Small intestine (tissue), 7 donors: ENCODE results near the gene RNF150. TPM values are rescaled to one million over a fixed set of nuclear protein-coding genes. Genes with fewer than 3 reads are reported as not detected.

Source experiments
- DNase-seq, 2 donors: peaks; one replicate each; pipeline versions ENCODE4 v3.0.0 to v3.0.0-alpha.2; 2013
- FAIRE-seq: peaks from 2 replicates; lab custom pipeline; 2012; peaks lifted over from hg19 to GRCh38; lab: Jason Lieb, UNC
- H3K27ac ChIP-seq, 3 donors: one replicate each; pipeline ENCODE4 v1.5.1; 2013; ENCODE audit warnings: low read length in 2 of 3, mild to moderate bottlenecking in 2 of 3, control low read depth in 1 of 3, inconsistent platforms in 1 of 3, low read depth in 1 of 3, moderate library complexity in 1 of 3
- H3K27me3 ChIP-seq, 3 donors: one replicate each; pipeline ENCODE4 v1.6.1; 2013; ENCODE audit warnings: low read length in 3 of 3, inconsistent platforms in 1 of 3; ENCODE audit not compliant: control insufficient read depth in 3 of 3, insufficient read depth in 3 of 3
- H3K36me3 ChIP-seq, 3 donors: one replicate each; pipeline ENCODE4 v1.6.1; 2013; ENCODE audit warnings: low read length in 3 of 3, inconsistent platforms in 1 of 3, low read depth in 1 of 3, mild to moderate bottlenecking in 1 of 3, moderate library complexity in 1 of 3; ENCODE audit not compliant: control insufficient read depth in 3 of 3, insufficient read depth in 2 of 3
- H3K4me1 ChIP-seq, 3 donors: one replicate each; pipeline ENCODE4 v1.6.1; 2013; ENCODE audit warnings: low read length in 2 of 3, inconsistent platforms in 1 of 3, low read depth in 1 of 3, mild to moderate bottlenecking in 1 of 3, moderate library complexity in 1 of 3; ENCODE audit not compliant: control insufficient read depth in 3 of 3, insufficient read depth in 2 of 3
- H3K4me3 ChIP-seq, 3 donors: one replicate each; pipeline ENCODE4 v1.5.1; 2013; ENCODE audit warnings: low read length in 3 of 3, control low read depth in 1 of 3, inconsistent platforms in 1 of 3, low read depth in 1 of 3, mild to moderate bottlenecking in 1 of 3, moderate library complexity in 1 of 3
- H3K9me3 ChIP-seq, 2 donors: one replicate each; pipeline ENCODE4 v1.6.1; 2013; ENCODE audit warnings: low read depth in 1 of 2, low read length in 1 of 2; ENCODE audit not compliant: control insufficient read depth in 2 of 2, insufficient read depth in 1 of 2
- WGBS, 3 donors: extraction: QIAGEN DNeasy Blood & Tissue Kit; methylation state at CpG; one replicate each; pipeline ENCODE4 v1.1.7; 2013; 5-methylcytosine and 5-hydroxymethylcytosine counted together
- polyA plus RNA-seq, 4 donors: library from polyadenylated mRNA; stranded (reverse) in 3 of 4; unstranded in 1 of 4; fragments of 200-250 nt in 3 of 4; fragments of 120-200 nt in 1 of 4; gene quantifications; one replicate each; pipeline versions ENCODE4 v1.2.1 to v1.2.3, GENCODE V29; 2013
- donor health status: healthy with polysubstance abuse.
- donor health status: control.
- donor health status: control.
- donor health status: Bipolar disorder and iron deficiency.
- donor health status: healthy.

RNF150 gene
- polyA plus RNA-seq, 4 donors = 0.27 to 2.3 (median 1.1) TPM; not detected in 1

DNA sequence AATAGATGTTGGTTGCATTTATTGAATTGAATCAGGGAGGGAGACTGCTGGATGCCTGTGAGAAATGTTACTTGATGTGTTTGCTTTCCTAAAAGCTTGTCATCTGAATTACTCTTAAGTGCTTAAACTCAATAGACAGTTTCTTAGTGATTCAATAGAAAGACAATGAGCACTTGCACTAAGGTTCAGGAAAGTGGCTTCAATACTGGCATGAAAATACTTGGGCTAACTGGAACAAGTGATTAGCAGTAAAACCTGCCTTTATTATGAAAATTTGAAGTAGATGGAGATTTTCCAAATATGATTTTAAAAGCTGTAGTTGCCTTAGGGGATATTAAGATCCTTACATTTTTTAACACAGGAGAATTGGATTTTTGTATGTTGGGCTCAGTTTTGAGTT is 123.3 kb downstream of the RNF150 start:
- no peak overlapping the region for H3K27ac ChIP-seq

DNA sequence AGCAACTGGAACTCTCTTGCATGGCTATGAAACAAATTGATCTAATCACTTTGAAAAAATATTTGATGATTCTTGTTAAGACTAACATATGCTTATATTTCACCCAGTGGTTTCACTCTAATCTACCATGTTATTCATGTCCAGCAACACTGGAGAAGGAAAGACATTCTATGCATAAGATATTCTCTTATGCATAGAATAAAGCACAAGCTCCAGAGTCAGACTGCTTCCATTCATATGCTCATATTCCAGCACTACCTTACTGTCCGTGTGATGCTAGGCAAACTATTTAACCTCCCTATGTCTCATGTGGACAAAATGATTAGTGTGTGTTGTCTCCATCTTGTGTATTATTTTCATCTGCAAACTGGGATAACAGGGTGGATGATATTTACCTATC is 124.1 kb downstream of the RNF150 start:
- no peaks in the 10 kb centered on the region for H3K36me3 ChIP-seq
- DNase-seq (no peak), FAIRE-seq (no peak)
- no peak overlapping the region for H3K4me3 ChIP-seq
- H3K9me3 ChIP-seq = no peaks in the 10 kb centered on the region
- H3K27me3 ChIP-seq = no peaks in the 10 kb centered on the region
- no peak overlapping the region for H3K27ac ChIP-seq
- WGBS, 3 donors = 82 to 92% (median 85%) methylated on average over 1 of the region's 1 CpG
- no peaks in the 10 kb centered on the region for H3K4me1 ChIP-seq

More for the DNA sequence above, 123.3 kb downstream of the RNF150 start:
- Histone ChIP-seq H3K9me3 (no peaks in the 10 kb centered on the region), H3K4me1 (no peaks in the 10 kb centered on the region), H3K27me3 (no peaks in the 10 kb centered on the region), H3K36me3 (no peaks in the 10 kb centered on the region), H3K4me3 (no peak overlapping the region)
- DNase-seq (no peak), FAIRE-seq (no peak)

DNA sequence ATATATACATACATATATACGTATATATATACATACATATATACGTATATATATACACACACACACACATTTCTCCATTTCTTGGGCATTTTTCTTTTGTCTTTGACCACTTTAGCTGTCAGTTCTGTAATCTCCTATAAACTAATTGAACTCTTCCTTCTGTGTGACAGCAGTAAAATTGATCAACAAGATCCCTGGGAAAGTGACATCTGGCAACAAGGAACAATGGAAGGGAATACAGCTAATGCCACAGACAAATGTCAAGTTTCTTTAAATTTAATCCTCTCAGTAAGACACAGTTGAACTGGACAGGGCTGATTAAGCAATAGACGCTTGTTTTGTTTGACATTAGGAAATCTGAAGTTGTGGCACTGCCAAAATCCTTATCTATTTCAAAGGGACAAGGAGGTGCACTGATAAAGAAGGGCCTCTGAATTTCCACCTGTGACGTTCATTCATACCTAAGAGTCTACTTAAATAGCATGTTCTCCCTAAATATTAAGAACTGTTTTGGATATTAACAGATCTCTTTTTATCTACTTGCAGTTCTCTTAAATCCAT is 126.9 kb downstream of the RNF150 start:
- DNase-seq = no peak
- no peaks in the 10 kb centered on the region for H3K36me3 ChIP-seq
- no peaks in the 10 kb centered on the region for H3K9me3 ChIP-seq
- no peak overlapping the region for H3K27ac ChIP-seq
- H3K4me1 ChIP-seq = no peaks in the 10 kb centered on the region
- no peak for FAIRE-seq
- H3K4me3 ChIP-seq = no peak overlapping the region
- H3K27me3 ChIP-seq = no peaks in the 10 kb centered on the region
- WGBS, 3 donors = 49 to 73% (median 54%) methylated on average over 4 of the region's 4 CpGs

DNA sequence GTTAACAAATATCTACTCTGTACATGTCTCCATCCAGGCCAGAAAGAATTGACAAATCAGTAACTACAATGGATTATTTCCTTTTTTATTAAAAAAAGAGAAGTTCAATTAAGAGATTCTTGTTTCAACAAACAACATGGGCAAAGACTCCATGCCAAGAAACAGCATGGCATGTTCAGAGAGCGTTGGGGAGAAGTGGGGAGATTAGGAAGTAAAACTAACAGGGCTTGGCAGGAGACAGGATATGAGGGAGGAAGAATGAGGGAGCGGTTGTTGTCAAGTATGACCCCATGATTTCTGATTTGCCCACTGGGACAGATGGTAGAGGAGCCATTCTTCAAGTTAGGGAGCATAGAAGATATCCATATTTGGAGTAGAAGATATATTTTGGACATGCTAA is 128.4 kb downstream of the RNF150 start:
- WGBS, 3 donors = 73 to 82% (median 77%) methylated on average over 2 of the region's 2 CpGs
- H3K27me3 ChIP-seq = no peaks in the 10 kb centered on the region
- DNase-seq = no peak
- H3K4me1 ChIP-seq = no peaks in the 10 kb centered on the region
- no peak for FAIRE-seq
- H3K9me3 ChIP-seq = no peaks in the 10 kb centered on the region
- no peaks in the 10 kb centered on the region for H3K36me3 ChIP-seq
- no peak overlapping the region for H3K27ac ChIP-seq
- H3K4me3 ChIP-seq = no peak overlapping the region

DNA sequence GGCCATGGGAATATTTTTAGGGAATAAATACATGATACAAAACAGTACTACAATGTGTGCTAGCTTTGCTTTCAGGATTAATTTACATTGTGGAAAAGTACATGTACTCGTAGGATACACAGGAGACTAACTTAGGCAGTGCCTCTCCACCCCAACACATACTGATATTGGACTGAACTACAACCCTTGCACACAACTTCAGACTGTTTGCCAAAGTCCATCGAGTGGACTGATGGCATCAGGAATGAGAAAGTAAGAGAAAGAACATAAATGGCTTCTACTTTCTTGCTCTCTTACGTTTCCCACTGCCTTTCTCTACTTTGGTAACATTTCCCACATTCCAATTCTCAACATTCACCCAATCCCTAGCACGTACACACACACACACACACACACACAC is 130.1 kb downstream of the RNF150 start:
- no peak for DNase-seq
- no peak overlapping the region for H3K4me3 ChIP-seq
- FAIRE-seq = no peak
- H3K9me3 ChIP-seq = no peaks in the 10 kb centered on the region
- H3K27ac ChIP-seq = no peak overlapping the region
- no peaks in the 10 kb centered on the region for H3K36me3 ChIP-seq
- 60 to 74% (median 70%) methylated on average over 4 of the region's 4 CpGs for WGBS, 3 donors
- no peaks in the 10 kb centered on the region for H3K4me1 ChIP-seq
- H3K27me3 ChIP-seq = no peaks in the 10 kb centered on the region

DNA sequence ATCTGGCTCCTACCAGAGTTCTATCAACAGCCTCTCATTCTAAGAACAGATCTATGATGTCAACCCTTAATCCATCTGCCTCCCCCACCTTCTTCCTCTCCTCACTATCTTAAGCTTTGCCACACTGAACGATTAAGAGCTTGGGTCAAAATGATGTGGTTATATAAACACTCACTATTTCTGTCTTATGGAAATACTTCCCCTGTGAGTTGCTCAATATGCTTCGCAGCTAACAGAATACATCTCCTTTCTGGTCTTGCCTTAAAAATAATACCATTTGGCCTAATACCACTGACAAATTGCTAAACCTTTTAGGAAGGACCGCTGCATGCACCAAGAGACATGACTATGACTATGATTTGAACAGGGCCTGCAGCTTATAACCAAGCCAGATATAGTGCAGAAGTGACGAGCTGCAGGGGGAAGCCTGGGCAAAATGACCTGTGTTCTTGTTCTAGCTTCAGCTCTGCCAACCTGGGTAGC is 130.9 kb downstream of the RNF150 start:
- 53 to 61% (median 60%) methylated on average over 4 of the region's 4 CpGs for WGBS, 3 donors
- no peak overlapping the region for H3K27ac ChIP-seq
- no peak for DNase-seq
- H3K27me3 ChIP-seq = no peaks in the 10 kb centered on the region
- H3K36me3 ChIP-seq = no peaks in the 10 kb centered on the region
- no peak for FAIRE-seq
- H3K4me3 ChIP-seq = no peak overlapping the region
- no peaks in the 10 kb centered on the region for H3K4me1 ChIP-seq
- no peaks in the 10 kb centered on the region for H3K9me3 ChIP-seq

DNA sequence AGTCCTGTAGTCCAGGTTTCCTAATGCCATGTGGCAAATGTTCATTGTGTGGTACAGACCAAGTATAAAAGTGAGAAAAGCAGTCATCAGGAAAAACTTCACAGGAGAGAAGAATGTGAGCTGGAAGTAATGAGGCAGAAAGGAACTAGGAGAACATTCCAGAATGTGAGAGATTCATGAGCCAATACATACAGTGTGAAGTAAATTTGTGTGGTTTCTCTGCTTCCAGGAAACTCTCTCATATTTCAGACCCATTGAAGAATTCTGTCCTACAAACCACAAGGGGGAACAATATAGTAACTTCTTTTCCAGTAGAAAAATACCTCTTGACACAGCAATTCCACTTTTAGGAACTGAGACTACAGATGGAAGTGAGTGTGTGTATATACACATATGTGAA is 136.5 kb downstream of the RNF150 start:
- FAIRE-seq = no peak
- H3K27ac ChIP-seq = no peak overlapping the region
- H3K4me3 ChIP-seq = no peak overlapping the region
- H3K27me3 ChIP-seq = no peaks in the 10 kb centered on the region
- no peaks in the 10 kb centered on the region for H3K4me1 ChIP-seq
- H3K36me3 ChIP-seq = no peaks in the 10 kb centered on the region
- DNase-seq = no peak
- H3K9me3 ChIP-seq = no peaks in the 10 kb centered on the region

DNA sequence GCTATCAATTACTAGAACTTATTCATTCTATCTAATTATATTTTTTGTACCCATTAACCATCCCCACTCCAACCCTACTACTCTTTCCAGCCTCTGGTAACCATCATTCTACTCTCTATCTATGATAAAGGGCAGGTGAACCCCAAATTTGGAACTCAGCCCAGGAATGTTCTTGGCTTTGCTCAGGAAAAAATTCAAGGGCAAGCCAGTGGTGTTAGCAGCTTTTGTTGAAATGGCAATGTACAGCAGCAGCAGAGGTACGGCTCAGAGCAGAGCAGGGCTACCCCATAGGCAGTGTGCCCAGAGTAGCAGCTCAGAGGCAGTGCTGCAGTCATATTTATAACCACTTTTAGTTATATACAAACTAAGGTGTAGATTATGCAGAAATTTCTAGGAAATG is 138.2 kb downstream of the RNF150 start:
- no peaks in the 10 kb centered on the region for H3K36me3 ChIP-seq
- WGBS, 3 donors = 78 to 96% (median 86%) methylated on average over 1 of the region's 1 CpG
- no peaks in the 10 kb centered on the region for H3K4me1 ChIP-seq
- no peak overlapping the region for H3K4me3 ChIP-seq
- DNase-seq (no peak), FAIRE-seq (no peak)
- no peak overlapping the region for H3K27ac ChIP-seq
- H3K9me3 ChIP-seq = no peaks in the 10 kb centered on the region
- H3K27me3 ChIP-seq = no peaks in the 10 kb centered on the region

DNA sequence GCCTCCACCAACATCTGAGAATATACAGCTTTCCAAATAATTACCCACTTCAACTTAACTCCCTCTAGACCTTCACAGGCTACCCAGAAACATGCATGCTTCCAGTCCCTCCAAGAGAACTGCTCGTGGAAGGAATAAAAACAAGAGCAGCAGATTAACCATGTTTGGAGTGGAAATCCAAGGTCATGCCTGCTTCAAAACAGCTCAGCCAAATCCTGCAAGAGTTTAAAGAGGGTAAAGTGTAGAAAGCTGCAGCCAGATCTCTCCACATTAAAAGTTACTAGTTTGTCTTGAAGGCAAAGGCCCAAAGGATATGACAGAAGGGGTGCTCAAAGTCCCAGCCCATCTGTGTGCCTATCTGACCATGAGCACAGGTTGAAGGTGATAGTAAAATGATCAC is 139.3 kb downstream of the RNF150 start:
- WGBS, 3 donors = 43 to 54% (median 53%) methylated on average over 1 of the region's 1 CpG
- no peak for DNase-seq
- no peaks in the 10 kb centered on the region for H3K9me3 ChIP-seq
- no peaks in the 10 kb centered on the region for H3K36me3 ChIP-seq
- H3K27me3 ChIP-seq = no peaks in the 10 kb centered on the region
- H3K4me3 ChIP-seq = no peak overlapping the region
- no peak overlapping the region for H3K27ac ChIP-seq
- no peak for FAIRE-seq
- no peaks in the 10 kb centered on the region for H3K4me1 ChIP-seq
